Stomach (tissue), 4 donors: ENCODE results near the gene PTPRE.

Experiments used
- EP300 ChIP-seq: sonication (generic); formaldehyde crosslinking; IDR thresholded peaks from one replicate; pipeline ENCODE4 v1.6.1; 2017; ENCODE audit warnings: antibody characterized with exemption
- POLR2A ChIP-seq, 4 donors: fragments of 450-650 bp; IDR thresholded peaks; one replicate each; pipeline ENCODE4 v1.6.1; 2016; ENCODE audit warnings: antibody characterized with exemption in 4 of 4, control low read depth in 2 of 4, mild to moderate bottlenecking in 1 of 4, moderate library complexity in 1 of 4
- TF ChIP-seq, protein P1 (sequence below), 7 experiments: fragments of 450-650 bp in 4 of 7; fragments of 200-600 bp in 3 of 7; sonication (generic) in 3 of 7; IDR thresholded peaks; one replicate each; pipeline ENCODE4 v1.5.1; 2016 to 2019; ENCODE audit warnings: antibody characterized with exemption in 7 of 7, control low read depth in 2 of 7, mild to moderate bottlenecking in 1 of 7

DNA sequence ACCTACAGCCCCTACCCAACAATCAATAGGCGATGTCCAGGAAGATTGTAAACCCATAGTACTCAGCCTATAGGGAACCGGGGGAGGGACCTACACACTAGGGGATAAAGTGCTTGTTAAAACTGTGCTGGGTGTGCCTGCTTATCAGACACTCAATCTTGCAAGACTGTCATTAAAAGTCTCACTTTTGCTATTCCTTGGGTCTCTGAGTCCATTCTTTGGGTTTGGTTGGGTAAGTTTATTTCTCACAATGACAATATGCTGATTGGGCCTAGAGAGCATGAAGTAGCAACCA lies 45.6 kb downstream of the PTPRE start:
- TF ChIP-seq, protein P1, sequence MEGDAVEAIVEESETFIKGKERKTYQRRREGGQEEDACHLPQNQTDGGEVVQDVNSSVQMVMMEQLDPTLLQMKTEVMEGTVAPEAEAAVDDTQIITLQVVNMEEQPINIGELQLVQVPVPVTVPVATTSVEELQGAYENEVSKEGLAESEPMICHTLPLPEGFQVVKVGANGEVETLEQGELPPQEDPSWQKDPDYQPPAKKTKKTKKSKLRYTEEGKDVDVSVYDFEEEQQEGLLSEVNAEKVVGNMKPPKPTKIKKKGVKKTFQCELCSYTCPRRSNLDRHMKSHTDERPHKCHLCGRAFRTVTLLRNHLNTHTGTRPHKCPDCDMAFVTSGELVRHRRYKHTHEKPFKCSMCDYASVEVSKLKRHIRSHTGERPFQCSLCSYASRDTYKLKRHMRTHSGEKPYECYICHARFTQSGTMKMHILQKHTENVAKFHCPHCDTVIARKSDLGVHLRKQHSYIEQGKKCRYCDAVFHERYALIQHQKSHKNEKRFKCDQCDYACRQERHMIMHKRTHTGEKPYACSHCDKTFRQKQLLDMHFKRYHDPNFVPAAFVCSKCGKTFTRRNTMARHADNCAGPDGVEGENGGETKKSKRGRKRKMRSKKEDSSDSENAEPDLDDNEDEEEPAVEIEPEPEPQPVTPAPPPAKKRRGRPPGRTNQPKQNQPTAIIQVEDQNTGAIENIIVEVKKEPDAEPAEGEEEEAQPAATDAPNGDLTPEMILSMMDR (IDR thresholded peaks at IDR 0.05), result no peak
- TF ChIP-seq EP300, result no peak
- TF ChIP-seq POLR2A (IDR thresholded peaks at IDR 0.05), result no peak
